Activated T-cell treated with anti-CD3 and anti-CD28 coated beads for 4 hours (primary cell): Measurements from ENCODE around the gene FER1L5.

Experiments
- DNase-seq: peaks from one replicate; pipeline ENCODE4 v3.0.0-alpha.2; 2020

Gene FER1L5

GRCh38 chr2:96699021-96699420, 56.5 kb downstream of the FER1L5 start:
- no peak for DNase-seq

- no peak for DNase-seq
Observed at GRCh38 chr2:96699621-96700020, 57.1 kb downstream of the FER1L5 start.

DNA sequence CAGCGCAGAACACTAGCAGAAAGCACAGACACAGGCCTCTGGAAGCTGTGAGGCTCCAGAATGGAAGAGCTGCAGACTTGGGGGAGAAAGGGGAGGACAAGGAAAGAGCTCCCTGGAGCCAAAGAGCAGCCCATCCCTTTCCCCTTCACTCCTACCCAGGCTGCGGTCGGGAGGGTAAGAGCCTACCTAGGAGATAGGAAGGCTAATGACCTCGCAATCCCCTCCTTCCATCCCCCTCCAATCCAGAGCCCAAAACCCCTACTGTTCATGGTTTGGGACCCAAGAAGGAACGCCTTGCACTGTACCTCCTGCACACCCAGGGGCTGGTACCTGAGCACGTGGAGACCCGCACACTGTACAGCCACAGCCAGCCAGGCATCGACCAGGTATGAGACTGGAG, 57.5 kb downstream of the FER1L5 start:
- no peak for DNase-seq

DNA sequence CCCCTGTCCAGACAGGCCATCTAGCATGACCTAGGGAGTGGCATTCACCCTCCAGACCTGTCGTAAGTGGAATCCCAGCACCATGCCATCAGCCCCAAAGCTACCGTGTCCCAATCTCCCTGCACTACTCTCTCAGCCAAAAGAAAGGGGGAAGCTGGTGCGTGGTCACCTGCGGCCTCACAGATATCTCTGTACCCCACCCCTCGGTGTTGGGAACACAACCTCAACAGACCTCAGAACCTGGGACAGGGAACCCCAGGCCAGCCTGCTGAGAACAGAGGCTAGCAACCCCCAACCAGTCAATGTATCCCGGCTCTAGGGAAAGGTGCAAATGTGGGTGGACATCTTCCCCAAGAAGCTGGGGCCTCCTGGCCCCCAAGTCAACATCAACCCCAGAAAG, 59.1 kb downstream of the FER1L5 start:
- no peak for DNase-seq

DNA sequence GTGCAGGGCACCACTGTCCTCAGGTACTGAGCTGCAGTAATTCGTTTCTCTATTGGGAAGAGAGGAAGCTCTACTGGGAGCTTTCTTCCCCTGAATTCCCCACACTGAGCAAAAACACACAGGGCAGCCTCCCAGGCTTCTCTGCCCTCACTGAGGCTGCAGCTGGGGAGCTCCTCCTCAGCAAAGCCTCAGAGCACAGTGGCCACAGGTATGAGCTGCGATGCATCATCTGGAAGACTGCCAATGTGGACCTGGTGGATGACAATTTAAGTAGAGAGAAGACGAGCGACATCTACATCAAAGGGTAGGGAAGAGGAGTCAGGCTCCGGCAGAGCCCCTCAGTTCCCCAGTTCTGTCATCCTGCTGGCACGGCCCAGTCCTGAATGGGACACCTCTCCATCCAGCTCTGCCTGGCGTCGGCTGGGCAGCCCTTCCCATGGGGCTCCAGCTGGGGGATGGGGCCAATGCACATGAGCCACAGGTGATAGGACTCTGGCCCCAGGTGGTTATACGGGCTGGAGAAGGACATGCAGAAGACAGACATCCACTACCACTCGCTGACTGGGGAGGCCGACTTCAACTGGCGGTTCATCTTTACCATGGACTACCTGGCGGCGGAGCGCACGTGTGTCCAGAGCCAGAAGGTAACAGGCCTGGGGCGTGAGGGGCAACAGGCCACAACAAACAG, 59.7 kb downstream of the FER1L5 start:
- no peak for DNase-seq

- no peak for DNase-seq
Observed at GRCh38 chr2:96703021-96703751, 60.6 kb downstream of the FER1L5 start.

DNA sequence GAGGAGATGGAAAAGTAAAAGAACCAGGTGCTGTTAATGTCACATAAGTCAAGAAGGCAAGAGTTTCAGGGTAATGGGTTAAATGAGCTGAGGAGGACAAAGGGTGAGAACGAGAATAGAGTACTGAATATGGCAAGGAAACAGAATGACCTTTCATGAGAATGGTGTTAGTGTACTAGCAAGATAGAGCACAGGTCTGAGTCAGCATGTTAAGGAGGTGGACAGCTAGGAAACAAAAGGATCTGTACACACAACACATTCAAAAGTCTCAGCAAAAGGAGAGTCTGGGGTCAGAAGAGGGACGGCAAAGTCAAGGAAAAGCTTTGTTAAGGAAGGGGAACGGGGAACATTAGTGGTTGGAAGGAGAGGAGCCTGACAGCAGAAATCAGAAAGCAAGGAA, 68.4 kb downstream of the FER1L5 start:
- no peak for DNase-seq

DNA sequence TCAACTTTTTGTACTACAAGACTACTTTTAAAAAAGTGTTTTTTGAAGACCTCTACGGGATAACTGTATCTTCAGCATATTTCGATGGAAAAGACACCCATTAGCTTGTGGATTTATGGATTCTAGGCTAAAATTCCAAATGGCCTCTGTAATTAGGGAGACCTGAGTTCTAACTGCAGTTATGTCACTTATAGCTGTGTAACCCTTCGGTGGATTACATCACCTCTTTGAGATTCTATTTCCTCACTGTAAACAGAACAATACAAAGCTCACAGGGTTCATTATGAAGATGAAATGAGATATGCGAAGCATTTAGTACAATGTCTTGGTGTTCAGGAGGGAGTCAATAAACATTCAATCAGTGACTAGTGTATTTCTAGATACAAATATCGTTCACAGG, 73.1 kb downstream of the FER1L5 start:
- DNase-seq = no peak

GRCh38 chr2:96716388-96716787, 73.8 kb downstream of the FER1L5 start:
- DNase-seq = no peak

- no peak for DNase-seq
Observed at GRCh38 chr2:96726131-96726530, 83.6 kb downstream of the FER1L5 start.

DNA sequence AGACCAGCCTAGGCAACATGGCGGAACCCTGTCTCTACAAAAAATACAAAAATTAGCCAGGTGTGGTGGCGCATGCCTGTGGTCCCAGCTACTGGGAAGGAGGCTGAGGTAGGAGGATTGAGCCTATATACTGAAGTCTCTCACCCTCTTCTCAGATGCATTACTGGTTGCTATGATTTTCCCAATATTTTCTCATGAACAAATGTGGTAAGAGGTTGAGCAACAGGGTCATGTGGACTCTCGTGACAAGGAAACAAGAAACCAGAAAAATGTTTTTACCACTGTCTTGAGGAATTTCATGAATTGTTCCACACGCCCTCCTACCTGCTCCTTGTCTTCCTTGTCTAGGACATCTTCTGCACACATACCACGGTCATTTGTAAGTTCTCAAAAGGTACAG, 84.9 kb downstream of the FER1L5 start:
- no peak for DNase-seq

DNA sequence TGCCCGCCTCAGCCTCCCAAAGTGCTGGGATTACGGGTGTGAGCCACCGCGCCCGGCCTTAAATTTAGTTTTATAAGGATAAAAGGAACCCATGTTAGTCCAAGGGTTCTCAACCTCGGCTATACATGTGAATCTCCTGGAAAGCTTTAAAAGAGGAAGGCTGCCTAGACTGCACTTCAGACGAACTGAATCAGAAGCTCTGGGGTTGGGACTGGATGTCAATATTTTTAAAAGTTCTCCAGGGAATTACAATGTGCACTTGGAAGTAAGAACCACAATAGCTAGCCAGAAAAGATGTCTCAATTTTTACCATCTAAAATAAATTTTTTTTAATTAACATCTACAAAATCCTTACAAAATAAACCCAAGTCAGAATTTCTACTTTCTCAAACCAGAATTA, 87.2 kb downstream of the FER1L5 start:
- DNase-seq = no peak

DNA sequence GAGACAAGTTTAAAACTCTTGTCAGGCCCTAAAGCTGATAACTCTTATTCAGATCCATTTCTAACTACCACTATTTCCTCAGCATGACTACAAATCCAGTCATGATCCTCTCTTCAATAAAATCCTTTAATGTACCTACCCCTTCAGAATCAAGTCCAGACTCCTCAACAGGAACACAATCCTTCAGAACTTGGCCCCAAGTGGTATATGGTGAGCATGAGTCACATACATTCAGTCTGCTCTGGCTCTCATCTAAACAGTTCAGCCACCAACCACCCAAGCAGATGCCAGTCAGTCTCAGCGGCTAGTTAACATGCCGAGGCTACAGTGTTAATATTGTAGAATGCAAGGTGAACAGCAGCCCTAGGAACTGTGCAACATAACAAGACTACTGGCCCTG, 87.6 kb downstream of the FER1L5 start:
- no peak for DNase-seq

GRCh38 chr2:96733931-96734330, 91.4 kb downstream of the FER1L5 start:
- no peak for DNase-seq

DNA sequence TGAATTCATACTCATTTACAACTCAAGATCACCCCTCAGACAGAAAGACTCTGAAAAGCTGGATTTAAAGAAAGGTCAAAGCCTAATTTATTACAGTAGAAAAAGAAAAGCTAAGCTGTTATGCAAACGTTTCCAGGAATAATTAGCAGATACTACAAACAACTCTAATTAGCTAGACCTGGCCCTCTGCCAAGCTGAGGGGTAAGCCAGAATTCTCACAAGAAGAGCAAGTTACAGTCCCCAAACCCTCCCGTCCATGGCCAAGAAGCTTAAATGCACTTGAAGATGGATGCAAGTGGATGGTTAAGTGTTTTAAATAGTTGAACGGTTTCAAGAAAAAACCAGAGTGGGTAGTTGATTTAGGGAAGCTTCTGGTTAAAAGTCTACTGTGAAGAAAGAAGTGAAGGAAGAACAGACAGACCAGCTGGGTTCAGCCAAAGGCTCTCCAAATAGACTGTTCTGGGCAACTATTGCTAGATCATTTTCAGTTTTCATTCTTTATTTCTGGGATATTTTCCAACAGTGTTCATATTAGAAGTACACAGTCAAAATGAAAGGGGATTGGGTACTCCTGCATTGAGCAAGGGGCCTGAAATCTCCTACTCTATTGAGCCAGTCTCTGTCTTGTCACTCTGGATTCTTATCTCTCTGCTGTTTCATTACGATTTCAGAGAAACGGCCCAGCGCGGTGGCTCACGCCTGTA, 92.5 kb downstream of the FER1L5 start:
- no peak for DNase-seq

DNA sequence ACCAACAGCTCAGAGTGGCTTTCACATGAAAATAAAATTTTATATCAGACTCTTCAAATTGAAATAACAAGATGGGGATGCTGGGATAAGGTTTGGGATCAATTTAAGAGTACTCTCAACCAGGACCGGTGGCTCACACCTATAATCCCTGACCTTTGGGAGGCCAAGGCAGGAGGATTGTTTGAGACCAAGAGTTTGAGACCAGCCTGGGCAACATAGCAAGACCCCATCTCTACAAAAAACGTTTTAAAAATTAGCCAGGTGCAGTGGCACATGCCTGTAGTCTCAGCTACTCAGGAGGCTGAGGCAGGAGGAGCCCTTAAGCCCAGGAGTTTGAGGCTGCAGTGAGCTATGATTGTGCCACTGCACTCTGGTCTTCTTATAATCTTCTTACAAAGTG, 94.7 kb downstream of the FER1L5 start:
- no peak for DNase-seq

- DNase-seq = no peak
Observed at GRCh38 chr2:96737831-96738230, 95.3 kb downstream of the FER1L5 start.

- no peak for DNase-seq
Observed at GRCh38 chr2:96739076-96739632, 96.6 kb downstream of the FER1L5 start.

- DNase-seq = peak; percentile 98
Observed at GRCh38 chr2:96739633-96740428, 97.3 kb downstream of the FER1L5 start, which contains the start of gene LMAN2L. TSS of gene LMAN2L (minus strand) at chr2:96740064. CDS start at chr2:96740040, 24 bp downstream.

DNA sequence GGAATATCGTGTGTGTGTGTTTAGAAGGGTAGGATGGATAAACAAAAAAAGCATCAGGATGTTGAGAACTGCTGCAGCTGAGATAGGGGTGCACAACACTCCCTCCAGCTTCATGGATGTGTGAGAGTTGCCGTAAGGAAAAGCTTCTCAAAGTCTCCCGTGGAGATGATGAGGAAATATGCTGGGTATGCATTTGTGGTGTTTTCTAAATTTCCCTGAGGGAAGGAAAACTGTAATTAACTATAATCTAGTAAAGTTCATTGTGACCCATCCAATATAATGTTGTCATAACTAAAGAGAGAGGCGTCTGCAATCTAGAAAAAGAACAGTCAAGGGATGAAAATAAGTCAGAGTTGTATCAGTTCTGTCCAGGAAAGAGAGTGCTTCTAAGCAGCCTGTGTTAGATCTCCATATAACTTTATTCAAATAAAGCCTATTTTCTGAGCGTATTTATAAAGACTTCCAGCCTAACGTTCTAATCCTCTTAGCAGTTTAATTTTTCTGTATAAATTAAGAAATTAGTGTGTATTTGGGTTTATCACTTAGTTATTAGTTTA, 104.6 kb downstream of the FER1L5 start:
- no peak for DNase-seq

- DNase-seq = no peak
Observed at GRCh38 chr2:96751800-96752199, 109.2 kb downstream of the FER1L5 start.

GRCh38 chr2:96753661-96754282, 111.2 kb downstream of the FER1L5 start:
- DNase-seq = no peak
